ENCODE results near the gene CNTN5. TPM values are rescaled to one million over a fixed set of nuclear protein-coding genes. Genes with fewer than 3 reads are reported as not detected.

CNTN5 gene
- total RNA-seq, 2 donors from 2014 or later, result 0.78 TPM; not detected in 1

DNA sequence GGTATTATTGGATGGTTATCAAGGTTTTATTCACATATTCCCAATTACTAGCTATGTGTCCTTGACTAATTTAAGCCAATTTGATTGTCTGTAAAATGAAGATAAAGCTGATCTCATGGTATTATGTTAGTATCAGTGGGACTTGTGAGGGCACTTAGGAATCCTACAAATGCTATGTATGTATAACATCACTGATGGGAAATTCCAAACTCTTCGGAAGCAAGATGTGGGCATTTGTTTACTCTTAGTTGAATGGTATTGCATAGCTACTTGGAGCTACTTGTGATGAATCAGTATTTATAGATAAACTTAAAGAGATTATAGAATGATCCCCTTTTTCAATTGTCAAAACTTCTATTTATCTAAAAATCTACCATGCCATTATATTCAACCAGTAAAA, 239.9 kb downstream of the CNTN5 start:
- intact Hi-C loops (cut with DNase I), result no loop called here
- Histone ChIP-seq H3K9me3 (no peaks in the 10 kb centered on the region), H3K27ac (no peak overlapping the region), H3K4me1 (no peaks in the 10 kb centered on the region), H3K27me3 (no peaks in the 10 kb centered on the region), H3K36me3 (replicated peaks in 1 of 2; ENCODE audit: insufficient read depth in 1 of 2, low read depth in 2 of 2) (no peaks in the 10 kb centered on the region), H3K4me3 (no peak overlapping the region)
- TF ChIP-seq POLR2A (IDR thresholded peaks at IDR 0.05), result no peak
- TF ChIP-seq, protein P1, sequence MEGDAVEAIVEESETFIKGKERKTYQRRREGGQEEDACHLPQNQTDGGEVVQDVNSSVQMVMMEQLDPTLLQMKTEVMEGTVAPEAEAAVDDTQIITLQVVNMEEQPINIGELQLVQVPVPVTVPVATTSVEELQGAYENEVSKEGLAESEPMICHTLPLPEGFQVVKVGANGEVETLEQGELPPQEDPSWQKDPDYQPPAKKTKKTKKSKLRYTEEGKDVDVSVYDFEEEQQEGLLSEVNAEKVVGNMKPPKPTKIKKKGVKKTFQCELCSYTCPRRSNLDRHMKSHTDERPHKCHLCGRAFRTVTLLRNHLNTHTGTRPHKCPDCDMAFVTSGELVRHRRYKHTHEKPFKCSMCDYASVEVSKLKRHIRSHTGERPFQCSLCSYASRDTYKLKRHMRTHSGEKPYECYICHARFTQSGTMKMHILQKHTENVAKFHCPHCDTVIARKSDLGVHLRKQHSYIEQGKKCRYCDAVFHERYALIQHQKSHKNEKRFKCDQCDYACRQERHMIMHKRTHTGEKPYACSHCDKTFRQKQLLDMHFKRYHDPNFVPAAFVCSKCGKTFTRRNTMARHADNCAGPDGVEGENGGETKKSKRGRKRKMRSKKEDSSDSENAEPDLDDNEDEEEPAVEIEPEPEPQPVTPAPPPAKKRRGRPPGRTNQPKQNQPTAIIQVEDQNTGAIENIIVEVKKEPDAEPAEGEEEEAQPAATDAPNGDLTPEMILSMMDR (IDR thresholded peaks at IDR 0.05), result no peak
- DNase-seq (no peak), ATAC-seq (no peak)
- WGBS, 2 donors, result 33 to 47% methylated on average over 1 of the region's 1 CpG

GRCh38 chr11:99268886-99269285, 248.1 kb downstream of the CNTN5 start:
- no peaks in the 10 kb centered on the region for H3K36me3 ChIP-seq (replicated peaks in 1 of 2; ENCODE audit: insufficient read depth in 1 of 2, low read depth in 2 of 2)
- intact Hi-C loops (cut with DNase I), result no loop called here
- ATAC-seq (no peak), DNase-seq (no peak)
- H3K27ac ChIP-seq, result no peak overlapping the region
- no peaks in the 10 kb centered on the region for H3K27me3 ChIP-seq
- TF ChIP-seq, protein P1 (IDR thresholded peaks at IDR 0.05), result no peak
- no peak for TF ChIP-seq POLR2A (IDR thresholded peaks at IDR 0.05)
- WGBS, 2 donors, result 30 to 35% methylated on average over 3 of the region's 3 CpGs
- H3K9me3 ChIP-seq, result no peaks in the 10 kb centered on the region
- H3K4me3 ChIP-seq, result no peak overlapping the region
- H3K4me1 ChIP-seq, result no peaks in the 10 kb centered on the region

- no peaks in the 10 kb centered on the region for H3K27me3 ChIP-seq
- no peaks in the 10 kb centered on the region for H3K9me3 ChIP-seq
- H3K4me1 ChIP-seq, result no peaks in the 10 kb centered on the region
- no peak overlapping the region for H3K4me3 ChIP-seq
- intact Hi-C loops (cut with DNase I), result no loop called here
- WGBS, 2 donors, result 49 to 74% methylated on average over 5 of the region's 5 CpGs
- ATAC-seq (no peak), DNase-seq (no peak)
- no peak overlapping the region for H3K27ac ChIP-seq
- no peaks in the 10 kb centered on the region for H3K36me3 ChIP-seq (replicated peaks in 1 of 2; ENCODE audit: insufficient read depth in 1 of 2, low read depth in 2 of 2)
- TF ChIP-seq, protein P1 (IDR thresholded peaks at IDR 0.05), result no peak
- TF ChIP-seq POLR2A (IDR thresholded peaks at IDR 0.05), result no peak
Observed at GRCh38 chr11:99271527-99271926, 250.8 kb downstream of the CNTN5 start.

DNA sequence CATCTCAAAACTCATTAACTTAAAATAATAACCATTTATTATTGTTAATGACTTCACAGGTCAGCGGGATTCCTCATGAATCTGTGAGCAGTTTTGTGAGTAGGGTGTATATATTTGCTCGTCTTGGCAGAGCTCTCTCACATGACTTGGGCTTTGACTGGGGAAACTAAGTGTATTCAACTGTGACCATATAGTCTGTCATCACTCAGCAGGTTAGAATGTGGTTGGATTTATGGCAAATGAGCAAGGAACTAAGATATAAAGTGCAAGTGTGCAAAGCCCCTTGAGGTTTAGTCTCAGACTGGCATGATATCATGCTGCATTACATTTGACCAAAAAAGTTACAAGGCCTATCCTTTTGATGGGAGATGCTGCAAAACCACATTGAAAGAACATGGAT, 254.8 kb downstream of the CNTN5 start:
- ATAC-seq (no peak), DNase-seq (no peak)
- H3K4me3 ChIP-seq, result no peak overlapping the region
- no peak for TF ChIP-seq POLR2A (IDR thresholded peaks at IDR 0.05)
- TF ChIP-seq, protein P1 (IDR thresholded peaks at IDR 0.05), result no peak
- no peak overlapping the region for H3K27ac ChIP-seq
- intact Hi-C loops (cut with DNase I), result no loop called here
- H3K27me3 ChIP-seq, result peaks cover 0 to 3% of the 10 kb centered on the region in 2 donors
- whole genome bisulfite sequencing, 2 donors, result 43 to 62% methylated on average over 2 of the region's 2 CpGs
- H3K9me3 ChIP-seq, result no peaks in the 10 kb centered on the region
- H3K4me1 ChIP-seq, result no peaks in the 10 kb centered on the region
- H3K36me3 ChIP-seq (replicated peaks in 1 of 2; ENCODE audit: insufficient read depth in 1 of 2, low read depth in 2 of 2), result no peaks in the 10 kb centered on the region

- Histone ChIP-seq H3K27ac (no peak overlapping the region), H3K36me3 (replicated peaks in 1 of 2; ENCODE audit: insufficient read depth in 1 of 2, low read depth in 2 of 2) (no peaks in the 10 kb centered on the region), H3K4me3 (no peak overlapping the region), H3K27me3 (peaks cover 0 to 3% of the 10 kb centered on the region in 2 donors), H3K4me1 (no peaks in the 10 kb centered on the region), H3K9me3 (no peaks in the 10 kb centered on the region)
- TF ChIP-seq, protein P1 (IDR thresholded peaks at IDR 0.05), result no peak
- TF ChIP-seq POLR2A (IDR thresholded peaks at IDR 0.05), result no peak
- ATAC-seq (peak; percentile 56), DNase-seq (peak in 1 of 4 donors; percentile 11)
- intact Hi-C loops (cut with DNase I), result no loop called here
- 29 to 46% methylated on average over 1 of the region's 1 CpG for WGBS, 2 donors
Observed at GRCh38 chr11:99277281-99277680, 256.5 kb downstream of the CNTN5 start.
